ENCODE results near the gene MGA.

GRCh38 chr15:41792000-41792637, 131.9 kb downstream of the MGA start:
- no peak for TF ChIP-seq CTCF (IDR thresholded peaks at IDR 0.05; ENCODE audit: insufficient read depth, low read length)
- no peak for TF ChIP-seq POLR2AphosphoS5 (IDR thresholded peaks at IDR 0.05; ENCODE audit: low read depth)
- TF ChIP-seq, protein P1, sequence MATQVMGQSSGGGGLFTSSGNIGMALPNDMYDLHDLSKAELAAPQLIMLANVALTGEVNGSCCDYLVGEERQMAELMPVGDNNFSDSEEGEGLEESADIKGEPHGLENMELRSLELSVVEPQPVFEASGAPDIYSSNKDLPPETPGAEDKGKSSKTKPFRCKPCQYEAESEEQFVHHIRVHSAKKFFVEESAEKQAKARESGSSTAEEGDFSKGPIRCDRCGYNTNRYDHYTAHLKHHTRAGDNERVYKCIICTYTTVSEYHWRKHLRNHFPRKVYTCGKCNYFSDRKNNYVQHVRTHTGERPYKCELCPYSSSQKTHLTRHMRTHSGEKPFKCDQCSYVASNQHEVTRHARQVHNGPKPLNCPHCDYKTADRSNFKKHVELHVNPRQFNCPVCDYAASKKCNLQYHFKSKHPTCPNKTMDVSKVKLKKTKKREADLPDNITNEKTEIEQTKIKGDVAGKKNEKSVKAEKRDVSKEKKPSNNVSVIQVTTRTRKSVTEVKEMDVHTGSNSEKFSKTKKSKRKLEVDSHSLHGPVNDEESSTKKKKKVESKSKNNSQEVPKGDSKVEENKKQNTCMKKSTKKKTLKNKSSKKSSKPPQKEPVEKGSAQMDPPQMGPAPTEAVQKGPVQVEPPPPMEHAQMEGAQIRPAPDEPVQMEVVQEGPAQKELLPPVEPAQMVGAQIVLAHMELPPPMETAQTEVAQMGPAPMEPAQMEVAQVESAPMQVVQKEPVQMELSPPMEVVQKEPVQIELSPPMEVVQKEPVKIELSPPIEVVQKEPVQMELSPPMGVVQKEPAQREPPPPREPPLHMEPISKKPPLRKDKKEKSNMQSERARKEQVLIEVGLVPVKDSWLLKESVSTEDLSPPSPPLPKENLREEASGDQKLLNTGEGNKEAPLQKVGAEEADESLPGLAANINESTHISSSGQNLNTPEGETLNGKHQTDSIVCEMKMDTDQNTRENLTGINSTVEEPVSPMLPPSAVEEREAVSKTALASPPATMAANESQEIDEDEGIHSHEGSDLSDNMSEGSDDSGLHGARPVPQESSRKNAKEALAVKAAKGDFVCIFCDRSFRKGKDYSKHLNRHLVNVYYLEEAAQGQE (IDR thresholded peaks at IDR 0.05; ENCODE audit: insufficient replicate concordance, low read depth) = no peak
- no peak for TF ChIP-seq GABPA (IDR thresholded peaks at IDR 0.05; ENCODE audit: low read depth)
- TF ChIP-seq SPI1 (IDR thresholded peaks at IDR 0.05; ENCODE audit: borderline replicate concordance, low read depth) = no peak

Data from HL-60 (cell line).